Stimulated activated CD8-positive, alpha-beta memory T cell treated with anti-CD3 and anti-CD28 coated beads, Interleukin-15, amount 100 ng/mL, for 4 hours (primary cell): Measurements from ENCODE around the gene PPP1R14D.

ENCODE experiments used
- DNase-seq, 2 donors: peaks; one replicate each; pipeline ENCODE4 v3.0.0-alpha.2; 2020; ENCODE audit warnings: low read depth in 2 of 2

The PPP1R14D gene

GRCh38 chr15:40852529-40852928 lies 24.0 kb upstream of the PPP1R14D start:
- DNase-seq: no peak

GRCh38 chr15:40850576-40851112 lies 22.1 kb upstream of the PPP1R14D start:
- no peak for DNase-seq

GRCh38 chr15:40847223-40847961 lies 18.9 kb upstream of the PPP1R14D start:
- DNase-seq: no peak

GRCh38 chr15:40846841-40847222 lies 18.3 kb upstream of the PPP1R14D start:
- DNase-seq: no peak

GRCh38 chr15:40845511-40846284 lies 17.2 kb upstream of the PPP1R14D start:
- no peak for DNase-seq

GRCh38 chr15:40845036-40845435 lies 16.5 kb upstream of the PPP1R14D start:
- no peak for DNase-seq

GRCh38 chr15:40844696-40845030 lies 16.2 kb upstream of the PPP1R14D start:
- no peak for DNase-seq

GRCh38 chr15:40843885-40844695 lies 15.6 kb upstream of the PPP1R14D start, which contains the start of gene SPINT1:
Gene SPINT1, plus strand, starts transcription at chr15:40844048. Its CDS starts 507 bp downstream, at chr15:40844555.
- DNase-seq: peak; percentile 57 to 65

- DNase-seq: no peak
Measured at GRCh38 chr15:40843261-40843884, 14.9 kb upstream of the PPP1R14D start.

GRCh38 chr15:40841741-40842140 lies 13.2 kb upstream of the PPP1R14D start:
- no peak for DNase-seq

- no peak for DNase-seq
Measured at GRCh38 chr15:40838756-40839155, 10.2 kb upstream of the PPP1R14D start.

GRCh38 chr15:40836020-40836419 lies 7.5 kb upstream of the PPP1R14D start:
- no peak for DNase-seq

- DNase-seq: no peak
Measured at GRCh38 chr15:40832903-40833302, 4.4 kb upstream of the PPP1R14D start.

GRCh38 chr15:40831861-40832260 lies 3.4 kb upstream of the PPP1R14D start:
- no peak for DNase-seq

GRCh38 chr15:40830884-40831283 lies 2.4 kb upstream of the PPP1R14D start:
- DNase-seq: no peak

GRCh38 chr15:40829115-40829514 lies 607 bp upstream of the PPP1R14D start:
- DNase-seq: no peak

GRCh38 chr15:40826423-40827075 lies 2.0 kb downstream of the PPP1R14D start:
- no peak for DNase-seq

GRCh38 chr15:40825661-40826422 lies 2.7 kb downstream of the PPP1R14D start:
- DNase-seq: no peak

- DNase-seq: no peak
Measured at GRCh38 chr15:40823572-40824343, 4.8 kb downstream of the PPP1R14D start.

GRCh38 chr15:40821195-40821594 lies 7.3 kb downstream of the PPP1R14D start:
- DNase-seq: no peak
